ENCODE data around the gene RNF220.
"Not testable (repeated sequence)": the region's sequence is repeated elsewhere in the genome, so short reads cannot be mapped to it uniquely, and the experiment has no call there.

RNF220 gene

DNA sequence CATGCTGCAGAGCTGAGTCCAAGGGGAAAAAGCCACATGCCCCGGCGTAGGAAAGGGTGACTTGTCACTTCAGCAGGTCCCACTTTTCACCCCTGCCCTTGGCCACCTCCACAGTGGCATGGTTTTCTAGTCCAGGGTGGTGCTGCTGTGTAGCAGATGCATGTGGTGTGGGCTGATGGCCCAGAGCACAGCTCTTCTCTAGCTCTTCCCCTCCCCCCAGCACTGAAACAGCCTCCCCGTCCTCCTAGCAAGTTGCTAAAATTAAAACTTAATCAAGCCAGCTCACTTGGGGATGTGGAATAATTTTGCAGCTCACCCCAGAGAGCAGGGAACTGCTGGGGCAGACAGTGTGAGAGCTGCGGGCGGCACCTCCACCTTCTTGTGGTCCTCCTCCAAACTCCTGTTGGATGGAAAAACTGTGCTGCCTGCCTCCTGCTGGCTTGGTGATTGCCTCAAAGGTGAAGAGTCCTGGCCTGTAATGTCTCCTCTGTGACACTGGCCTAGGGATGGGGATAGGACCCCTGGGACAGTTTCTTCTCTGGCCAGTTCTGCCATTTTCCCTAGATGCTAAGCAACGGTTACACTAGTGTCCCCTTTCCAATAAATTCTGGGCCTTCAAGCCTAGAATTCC lies 91.6 kb downstream of the RNF220 start:
- no peak for DNase-seq (ENCODE audit: low read depth)

DNA sequence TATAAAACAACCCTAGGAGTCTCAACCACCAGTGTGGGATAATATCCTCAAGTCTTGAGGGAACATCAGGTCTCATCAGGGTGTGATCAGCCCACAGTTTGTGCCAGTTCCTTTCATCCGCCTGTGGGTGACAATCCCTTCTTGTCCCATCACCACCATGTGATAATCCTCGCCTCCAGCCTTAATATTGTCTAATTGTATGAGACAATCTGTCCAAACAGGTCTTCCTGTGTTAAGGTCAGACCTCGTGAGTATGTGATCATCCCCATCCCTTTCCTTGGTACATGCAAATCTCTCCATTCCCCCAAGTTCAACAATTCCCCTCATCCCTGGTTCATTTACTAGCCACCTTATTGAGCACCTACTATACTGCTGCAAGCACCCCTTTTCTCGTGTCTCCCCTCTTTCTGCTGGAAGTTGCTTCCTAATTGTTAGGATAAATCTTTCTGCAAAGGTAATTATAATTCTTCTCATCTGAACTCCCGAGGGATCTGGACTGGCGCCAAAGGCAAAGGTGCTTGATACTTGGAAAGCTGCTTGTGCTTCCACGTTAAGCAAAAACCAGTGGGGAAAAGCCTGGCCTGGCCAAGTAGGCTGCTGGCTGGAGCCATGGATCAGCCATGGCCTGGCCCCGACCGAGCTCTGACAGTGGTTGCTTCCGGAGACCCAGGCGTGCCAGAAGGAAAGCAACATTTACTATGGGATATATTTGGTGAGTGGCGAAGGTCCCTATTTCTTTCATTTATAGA lies 92.5 kb downstream of the RNF220 start:
- no peak for DNase-seq (ENCODE audit: low read depth)

DNA sequence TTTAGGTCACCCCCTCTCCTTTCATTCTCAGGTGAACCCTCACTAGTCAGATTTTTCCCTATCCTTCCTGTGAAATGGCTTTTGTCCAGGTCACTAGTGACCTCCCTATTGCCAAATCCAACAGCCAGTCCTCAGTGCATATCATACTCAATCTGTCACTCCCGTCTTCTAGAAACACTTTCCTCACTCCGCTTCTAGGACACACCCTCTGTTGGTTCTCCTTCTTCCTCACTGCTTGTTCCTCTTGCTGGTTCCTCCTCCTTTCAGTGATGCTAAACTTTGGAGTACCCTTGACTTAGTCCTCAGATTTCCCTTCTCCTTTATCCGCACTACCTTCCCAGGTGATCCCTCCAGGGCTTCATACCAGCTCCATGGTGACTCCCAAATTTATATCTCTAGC lies 94.3 kb downstream of the RNF220 start:
- DNase-seq (ENCODE audit: low read depth) = no peak

DNA sequence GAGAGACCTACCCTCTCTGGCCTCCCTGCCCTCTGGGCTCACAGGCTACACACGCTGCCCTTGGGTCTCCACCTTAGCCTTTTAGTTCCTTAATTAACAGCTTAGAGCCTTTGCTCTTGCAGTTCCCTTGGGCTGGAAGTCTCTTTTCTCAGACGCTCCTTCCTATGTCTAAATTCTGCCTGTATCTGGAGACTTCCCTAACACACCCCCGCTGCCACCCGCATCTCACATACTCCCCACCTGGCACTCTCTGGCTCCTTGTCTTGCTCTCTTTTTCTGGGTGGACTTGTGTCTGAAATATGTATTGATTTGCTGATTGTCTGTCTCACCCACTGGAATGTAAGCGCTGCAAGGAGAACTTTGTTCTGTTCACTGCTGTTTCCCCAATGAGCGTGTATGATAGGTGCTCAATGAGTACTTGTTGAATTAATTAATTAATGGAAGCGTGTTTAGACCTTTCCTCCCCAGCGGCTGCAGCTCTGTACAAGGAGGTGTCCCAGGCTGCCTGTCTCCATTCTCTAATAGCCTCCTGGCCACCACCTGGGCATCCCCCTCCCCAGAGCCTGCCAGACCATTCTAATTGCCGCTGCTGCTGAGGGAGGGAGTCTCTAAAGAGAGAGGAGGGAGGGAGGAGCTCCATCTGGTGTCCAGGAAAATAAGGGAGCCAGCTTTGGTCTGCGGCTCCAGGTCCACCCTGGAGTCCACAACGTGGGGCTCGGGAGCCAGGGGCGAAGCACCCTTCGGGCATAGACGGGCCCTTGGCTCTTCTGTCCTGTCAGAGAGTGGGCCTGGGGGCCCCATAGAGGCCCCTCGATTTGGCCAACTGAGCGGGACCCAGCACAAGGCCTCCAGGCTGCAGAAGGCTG lies 95.4 kb downstream of the RNF220 start:
- DNase-seq (ENCODE audit: low read depth) = no peak

DNA sequence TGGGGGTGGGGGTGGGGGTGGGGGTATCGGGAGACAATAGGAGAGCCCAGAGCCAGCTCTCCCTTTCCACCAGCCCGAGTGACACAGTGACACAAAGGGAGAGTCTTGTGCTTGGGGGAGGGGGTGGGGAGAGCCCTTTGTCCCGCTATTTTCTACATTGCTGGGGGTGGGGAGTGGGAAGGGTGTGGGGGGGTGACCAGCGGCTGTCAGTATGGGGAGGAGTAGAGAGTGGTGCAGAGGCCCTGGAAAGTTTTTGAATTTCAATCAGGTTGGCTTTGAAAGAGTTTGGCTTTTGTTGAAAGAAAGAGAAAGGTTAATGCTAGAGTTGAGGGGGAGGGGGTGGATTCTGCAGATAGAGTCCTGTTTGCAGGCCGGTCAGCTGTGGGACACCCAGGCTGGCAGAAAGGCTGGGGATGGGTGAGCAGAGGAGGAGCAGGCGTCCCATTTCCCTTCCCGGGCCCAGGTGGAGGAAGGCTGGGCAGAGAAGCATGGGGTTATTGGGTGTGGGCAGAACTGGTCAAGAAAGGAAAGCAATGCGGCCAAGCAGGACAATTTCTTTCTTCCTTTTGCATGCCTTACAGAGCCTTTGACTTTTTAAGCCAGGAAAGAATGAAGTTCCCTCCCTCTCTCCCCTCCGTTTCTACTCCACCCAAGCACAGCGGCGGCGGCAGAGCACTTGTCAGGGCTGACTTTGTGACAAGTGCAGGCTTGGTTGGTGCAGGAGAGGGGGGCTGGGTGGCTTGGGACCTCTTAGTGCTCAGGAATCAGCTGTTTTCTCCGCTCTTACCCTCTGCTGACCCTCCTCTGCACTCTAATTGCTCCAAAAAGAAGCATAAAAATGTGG lies 96.2 kb downstream of the RNF220 start:
- no peak for DNase-seq (ENCODE audit: low read depth)

DNA sequence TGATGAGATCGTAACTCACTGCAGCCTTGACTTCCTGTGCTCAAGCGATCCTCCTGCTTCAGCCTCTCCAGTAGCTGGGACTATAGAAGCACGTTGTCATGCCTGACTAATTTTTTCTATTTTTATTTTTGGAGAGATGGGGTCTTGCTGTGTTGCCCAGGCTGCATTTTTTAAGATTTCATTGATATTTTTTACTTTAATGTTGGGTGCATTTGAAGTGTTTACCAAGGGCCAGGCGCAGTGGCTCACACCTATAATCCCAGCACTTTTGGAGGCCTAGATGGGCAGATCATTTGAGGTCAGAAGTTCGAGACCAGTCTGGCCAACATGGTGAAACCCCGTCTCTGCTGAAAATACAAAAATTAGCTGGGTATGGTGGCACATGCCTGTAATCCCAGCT lies 97.8 kb downstream of the RNF220 start:
- not testable (repeated sequence) for DNase-seq (ENCODE audit: low read depth)

DNA sequence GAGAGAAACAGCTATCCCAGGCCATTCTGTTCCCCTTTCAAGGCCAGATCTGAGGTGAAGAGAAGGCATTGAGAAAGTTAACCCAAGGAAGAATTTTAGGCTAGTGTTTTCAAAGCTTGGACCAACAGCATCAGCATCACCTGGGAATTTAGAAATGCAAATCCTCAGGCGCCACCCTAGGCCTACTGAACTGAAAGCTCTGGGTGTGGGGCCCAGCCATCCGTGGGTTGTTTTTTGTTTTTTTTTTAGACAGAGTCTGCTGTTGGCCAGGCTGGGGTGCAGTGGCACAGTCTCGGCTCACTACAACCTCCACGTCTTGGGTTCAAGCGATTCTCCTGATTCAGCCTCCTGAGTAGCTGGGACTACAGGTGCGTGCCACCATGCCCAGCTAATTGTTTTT lies 98.6 kb downstream of the RNF220 start:
- no peak for DNase-seq (ENCODE audit: low read depth)

DNA sequence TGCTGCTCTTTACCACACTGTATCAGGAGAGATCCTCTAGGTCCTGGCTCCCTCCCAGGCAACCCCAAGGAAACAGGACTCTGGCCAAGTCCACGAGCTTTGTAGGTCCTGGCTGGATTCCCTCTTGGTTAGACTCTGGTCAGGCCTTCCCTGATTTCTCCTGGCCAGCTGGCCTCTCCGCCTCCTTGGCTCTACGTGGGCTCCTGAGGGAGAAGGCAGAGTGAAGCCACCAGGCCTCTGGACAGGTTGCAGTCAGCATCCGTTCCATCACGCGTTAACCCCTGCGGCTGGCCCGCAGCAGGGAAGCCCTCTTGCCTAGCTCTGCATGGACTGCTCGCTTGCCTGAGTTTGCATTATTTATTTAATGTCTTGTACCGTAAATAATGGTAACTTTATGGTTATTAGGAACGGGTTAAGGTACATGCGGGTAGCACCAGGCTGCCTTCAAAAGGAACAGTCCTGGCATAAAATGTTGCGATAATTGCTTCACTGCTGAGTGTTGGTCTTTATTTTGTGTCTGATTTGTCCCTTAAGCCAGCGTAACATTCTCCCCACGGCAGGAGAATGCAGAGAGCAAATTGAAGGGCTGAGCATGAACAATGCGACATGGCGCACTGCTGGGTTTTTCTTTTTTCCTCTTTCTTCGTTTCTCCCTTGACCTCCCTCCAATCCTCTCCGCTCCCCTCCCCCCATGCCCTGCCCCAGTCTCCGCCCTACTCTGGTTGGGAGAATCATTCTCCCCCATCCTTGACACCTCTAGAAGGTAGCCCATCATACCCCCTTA lies 100.3 kb downstream of the RNF220 start:
- DNase-seq (ENCODE audit: low read depth) = no peak

DNA sequence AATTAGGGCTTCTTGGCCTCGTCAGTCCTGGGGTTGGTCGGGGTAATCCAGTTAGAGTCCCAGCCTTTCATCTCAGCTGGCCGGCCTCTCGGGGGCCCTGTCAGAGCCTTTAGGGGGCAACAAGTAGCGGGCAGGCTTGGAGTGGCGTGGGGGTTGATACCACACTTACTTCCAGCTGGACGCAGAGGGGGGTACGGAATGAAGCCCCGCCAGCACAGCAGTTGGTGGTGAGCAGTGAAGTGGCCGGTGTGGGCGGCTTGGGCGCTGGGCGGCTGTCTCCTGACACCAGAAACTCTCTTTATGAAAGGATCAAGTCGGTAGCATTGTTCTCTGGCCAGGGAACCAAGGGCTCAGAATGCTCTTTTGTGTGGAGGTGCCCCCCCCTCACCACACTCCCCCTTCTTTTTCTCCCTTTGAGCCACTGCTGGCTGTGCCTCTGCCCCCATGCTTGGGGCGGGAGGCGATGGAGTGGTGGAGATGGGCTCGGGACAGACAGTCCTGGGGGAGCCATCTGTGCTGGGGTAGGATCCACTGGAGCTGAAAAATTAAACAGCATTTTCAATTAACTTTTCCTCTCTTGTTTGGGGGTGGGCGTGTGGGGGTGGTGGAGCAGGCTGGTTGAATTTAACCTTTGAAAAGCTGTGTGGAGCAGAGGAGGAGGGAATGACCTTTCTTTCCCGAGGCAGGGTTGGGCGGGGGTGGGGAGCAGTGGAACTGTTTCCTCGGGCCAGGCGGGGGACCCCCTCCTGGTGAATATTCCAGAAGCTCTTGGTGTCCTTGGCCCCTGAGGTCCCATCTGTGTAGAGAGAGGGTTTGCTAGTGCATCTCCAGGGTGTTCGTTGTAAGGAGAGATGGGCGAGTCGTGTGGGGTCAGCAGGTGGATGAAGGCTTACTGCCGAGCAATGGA lies 102.7 kb downstream of the RNF220 start:
- no peak for DNase-seq (ENCODE audit: low read depth)

DNA sequence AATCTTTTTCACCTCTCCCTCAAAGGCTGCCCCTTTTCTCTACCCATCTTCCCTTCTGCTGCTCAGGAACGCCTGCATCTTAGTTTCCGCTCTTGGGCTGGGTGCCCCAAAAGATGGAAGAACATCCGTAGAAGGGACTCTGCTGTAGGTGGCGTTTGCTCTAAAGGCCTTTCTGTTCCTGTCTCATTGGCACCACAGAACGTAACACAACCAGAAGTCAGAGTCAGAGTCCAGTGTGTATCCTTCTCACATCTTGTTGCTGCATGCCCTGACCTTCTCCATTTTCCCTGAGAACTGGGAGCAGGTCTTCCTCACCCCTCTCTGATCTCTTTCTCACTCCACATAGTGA lies 103.3 kb downstream of the RNF220 start:
- no peak for DNase-seq (ENCODE audit: low read depth)

DNA sequence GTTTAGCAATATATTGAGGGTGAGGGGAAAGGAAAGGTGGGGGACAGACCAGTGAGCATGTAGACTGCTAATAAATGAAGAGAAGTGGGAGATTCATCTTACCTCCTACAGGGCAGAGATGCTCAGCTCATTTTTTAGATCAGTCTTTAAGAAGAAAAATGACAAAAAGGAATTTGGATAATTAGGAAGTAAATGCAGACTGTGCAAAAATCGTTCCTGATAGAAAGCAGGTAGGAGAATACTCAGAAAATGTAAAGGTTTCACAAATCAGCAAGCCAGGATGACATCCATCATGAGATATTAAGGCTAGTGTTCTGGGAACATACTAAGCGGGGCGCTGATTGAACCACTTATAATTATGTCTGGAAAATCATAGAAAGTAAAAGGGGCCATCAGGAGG lies 106.3 kb downstream of the RNF220 start:
- no peak for DNase-seq (ENCODE audit: low read depth)

DNA sequence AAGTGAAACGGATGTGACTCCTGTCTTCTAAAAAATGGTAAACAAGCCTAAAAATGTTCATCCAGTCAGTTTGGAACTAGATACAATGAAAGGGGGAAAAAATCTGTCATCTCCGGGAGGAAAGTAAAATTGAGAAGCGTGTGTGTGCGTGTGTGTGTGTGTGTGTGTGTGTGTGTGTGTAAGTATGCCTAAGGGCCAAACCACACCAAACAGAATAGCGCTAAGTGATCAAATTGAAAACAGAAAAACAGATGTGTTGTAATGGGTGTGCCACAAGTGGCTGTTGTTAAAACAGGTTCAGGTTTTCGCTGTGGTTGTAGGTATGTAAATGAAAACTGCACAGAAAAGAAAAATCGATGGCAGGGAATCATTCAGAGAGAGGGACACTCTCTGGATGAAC lies 106.7 kb downstream of the RNF220 start:
- no peak for DNase-seq (ENCODE audit: low read depth)

DNA sequence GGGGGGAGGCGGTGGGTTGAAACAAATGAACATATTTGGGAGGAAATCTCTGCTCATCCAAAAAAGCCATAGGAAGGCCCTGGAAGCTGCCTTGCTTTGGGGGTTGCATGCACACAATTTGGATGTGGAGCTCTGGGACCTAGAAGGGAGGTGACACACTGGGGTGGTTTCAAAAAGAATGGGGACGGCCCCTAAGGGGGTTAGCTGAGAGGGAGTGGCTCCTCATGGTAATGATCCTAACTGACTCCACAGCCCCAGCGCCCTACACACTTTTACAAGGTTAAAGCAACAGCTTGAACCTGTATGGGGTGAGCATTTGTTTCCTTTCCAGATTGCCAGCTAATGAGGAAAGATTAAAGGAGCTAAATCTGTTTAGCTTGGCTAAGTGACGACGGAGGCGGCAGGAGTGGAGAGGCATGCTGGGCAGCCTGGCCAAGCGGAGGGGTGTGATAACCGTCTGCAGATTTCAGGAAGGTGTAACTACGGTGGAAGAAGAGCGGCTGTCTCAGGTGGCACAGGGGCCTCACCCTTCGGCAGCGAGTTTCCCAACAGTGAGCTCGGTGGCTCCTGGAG lies 107.3 kb downstream of the RNF220 start:
- no peak for DNase-seq (ENCODE audit: low read depth)

DNA sequence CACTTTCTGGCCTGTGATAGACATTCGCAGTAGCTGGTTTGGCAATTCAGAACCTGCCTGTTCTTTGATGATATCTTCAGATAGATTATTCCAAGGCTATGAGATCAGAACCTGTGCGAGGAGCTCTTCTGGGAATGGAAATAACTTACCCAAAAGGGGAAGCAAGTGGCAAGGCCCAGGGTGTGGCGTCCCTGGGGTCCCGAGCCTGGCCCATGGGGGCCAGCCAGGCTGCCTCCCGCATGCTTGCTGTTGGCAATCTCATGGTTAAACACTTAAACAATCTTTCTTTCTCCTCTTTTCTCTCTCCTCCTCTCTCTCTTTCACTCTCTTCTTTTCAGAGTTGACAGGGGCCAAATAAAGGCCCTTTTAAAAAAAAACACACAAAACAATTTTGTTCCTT lies 108.1 kb downstream of the RNF220 start:
- no peak for DNase-seq (ENCODE audit: low read depth)

DNA sequence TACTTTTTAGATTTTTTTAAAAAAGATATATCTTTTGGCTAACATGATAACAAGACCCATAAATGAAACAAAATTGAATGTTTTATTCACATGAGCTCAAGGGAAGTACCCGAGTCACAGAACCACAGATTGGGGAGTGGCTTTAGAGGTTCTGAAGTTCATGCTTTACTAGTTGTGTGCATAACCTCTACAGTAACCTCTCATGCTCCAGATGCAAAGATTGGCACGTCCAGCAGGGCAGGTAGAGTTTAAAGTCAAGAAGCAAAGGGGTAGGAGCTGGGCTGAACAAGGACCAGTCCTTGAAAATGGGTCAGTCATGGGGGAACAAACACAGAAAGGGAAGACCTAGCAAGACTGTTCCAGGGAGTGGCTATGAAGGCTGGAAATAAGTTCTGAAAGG lies 109.6 kb downstream of the RNF220 start:
- no peak for DNase-seq (ENCODE audit: low read depth)

DNA sequence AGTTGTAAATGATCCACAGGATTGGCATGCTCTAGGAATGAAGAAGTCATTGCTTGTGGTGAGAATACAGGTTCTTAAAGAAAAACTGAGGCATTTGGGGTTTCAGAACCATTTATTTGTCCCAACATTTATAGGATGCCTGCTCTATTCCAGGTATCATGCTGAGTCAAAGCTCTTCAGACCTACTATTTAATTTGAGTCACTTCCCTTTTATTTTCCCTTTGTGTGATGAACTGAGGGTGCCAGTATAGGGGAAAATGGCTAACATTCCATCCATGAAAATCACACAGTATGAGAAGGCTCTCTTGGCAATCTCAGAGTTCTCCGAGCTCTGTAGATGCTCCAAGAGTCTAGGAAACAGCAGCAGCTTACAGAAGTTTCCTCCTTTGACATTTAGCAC lies 110.4 kb downstream of the RNF220 start:
- DNase-seq (ENCODE audit: low read depth) = no peak

DNA sequence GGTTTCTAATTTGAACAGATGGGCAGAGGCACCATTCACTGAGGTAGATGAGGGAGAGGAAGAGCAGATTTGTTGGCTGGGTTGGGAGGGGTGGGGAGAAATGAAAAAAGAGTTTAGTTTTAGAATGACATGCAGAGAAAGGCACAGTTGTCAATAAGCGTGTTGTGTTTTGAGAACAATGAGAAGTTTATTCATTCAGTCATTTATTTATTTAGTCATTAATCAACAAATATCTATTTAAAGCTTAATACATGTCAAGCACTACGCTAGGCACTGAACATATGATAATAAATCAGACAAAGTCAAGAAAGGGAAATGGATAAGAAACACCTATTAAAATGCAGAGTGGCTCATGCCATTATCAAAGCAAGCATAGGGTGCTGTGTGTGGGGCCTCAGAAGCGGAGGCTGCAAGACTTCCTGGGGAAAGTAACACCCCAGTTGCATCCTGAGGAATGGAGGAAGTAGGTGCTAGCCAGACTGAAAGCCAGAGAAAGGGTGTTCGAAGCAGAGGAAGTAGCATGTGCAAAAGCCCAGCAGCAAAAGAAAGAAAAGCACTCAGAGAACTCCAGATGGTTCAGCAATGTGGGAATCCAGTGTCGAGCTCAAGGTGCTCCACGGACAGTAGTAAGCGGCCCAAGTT lies 114.1 kb downstream of the RNF220 start:
- DNase-seq (ENCODE audit: low read depth) = no peak

DNA sequence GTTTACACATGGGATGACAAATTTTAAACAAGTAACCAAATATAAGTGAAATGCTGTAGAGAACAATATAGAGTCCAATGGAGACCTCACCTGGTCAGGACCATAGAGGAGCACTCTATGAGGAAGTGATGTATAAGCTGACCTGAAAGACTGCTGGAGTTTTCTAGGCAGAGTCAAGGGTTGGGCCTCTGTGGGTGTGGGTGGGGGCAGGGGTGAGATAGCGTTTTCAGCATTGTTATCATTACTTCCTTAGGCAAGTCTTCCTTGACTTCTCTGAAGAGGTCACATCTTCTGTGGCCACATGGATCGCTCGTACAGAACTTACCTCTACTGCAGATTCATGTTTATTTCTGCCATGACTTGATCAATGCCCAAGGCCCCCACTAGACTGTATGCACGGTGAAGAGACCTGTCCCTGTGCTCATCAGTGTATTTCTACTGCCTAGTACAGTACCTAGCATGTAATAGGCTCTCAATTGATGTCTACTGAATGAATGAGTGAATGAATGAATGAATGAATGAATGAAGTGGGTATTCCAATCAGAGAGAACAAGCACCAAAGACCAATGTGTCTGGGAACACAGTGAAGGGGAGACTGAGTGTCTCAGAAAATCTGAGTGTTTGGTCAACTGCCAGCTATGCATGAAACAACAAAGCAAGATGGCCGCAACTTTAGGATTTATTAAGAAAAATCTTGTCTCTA lies 116.5 kb downstream of the RNF220 start:
- DNase-seq (ENCODE audit: low read depth) = no peak

Measured in activated gamma-delta T cell treated with anti-CD3 and anti-CD28 coated beads, Interleukin-2, amount 50 U/mL, for 16 hours (primary cell).